GM18909 (cell line): ENCODE data around the gene MPPE1.
"Not testable (repeated sequence)": the region's sequence is repeated elsewhere in the genome, so short reads cannot be mapped to it uniquely, and the experiment has no call there.

Experiments
- ATAC-seq: cut with Tn5 transposase; IDR thresholded peaks from one replicate; pipeline ENCODE4 v1.9.1; 2021; ENCODE audit warnings: mild to moderate bottlenecking; ENCODE audit not compliant: unreplicated experiment, poor library complexity

The MPPE1 gene, protein sequence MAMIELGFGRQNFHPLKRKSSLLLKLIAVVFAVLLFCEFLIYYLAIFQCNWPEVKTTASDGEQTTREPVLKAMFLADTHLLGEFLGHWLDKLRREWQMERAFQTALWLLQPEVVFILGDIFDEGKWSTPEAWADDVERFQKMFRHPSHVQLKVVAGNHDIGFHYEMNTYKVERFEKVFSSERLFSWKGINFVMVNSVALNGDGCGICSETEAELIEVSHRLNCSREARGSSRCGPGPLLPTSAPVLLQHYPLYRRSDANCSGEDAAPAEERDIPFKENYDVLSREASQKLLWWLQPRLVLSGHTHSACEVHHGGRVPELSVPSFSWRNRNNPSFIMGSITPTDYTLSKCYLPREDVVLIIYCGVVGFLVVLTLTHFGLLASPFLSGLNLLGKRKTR

DNA sequence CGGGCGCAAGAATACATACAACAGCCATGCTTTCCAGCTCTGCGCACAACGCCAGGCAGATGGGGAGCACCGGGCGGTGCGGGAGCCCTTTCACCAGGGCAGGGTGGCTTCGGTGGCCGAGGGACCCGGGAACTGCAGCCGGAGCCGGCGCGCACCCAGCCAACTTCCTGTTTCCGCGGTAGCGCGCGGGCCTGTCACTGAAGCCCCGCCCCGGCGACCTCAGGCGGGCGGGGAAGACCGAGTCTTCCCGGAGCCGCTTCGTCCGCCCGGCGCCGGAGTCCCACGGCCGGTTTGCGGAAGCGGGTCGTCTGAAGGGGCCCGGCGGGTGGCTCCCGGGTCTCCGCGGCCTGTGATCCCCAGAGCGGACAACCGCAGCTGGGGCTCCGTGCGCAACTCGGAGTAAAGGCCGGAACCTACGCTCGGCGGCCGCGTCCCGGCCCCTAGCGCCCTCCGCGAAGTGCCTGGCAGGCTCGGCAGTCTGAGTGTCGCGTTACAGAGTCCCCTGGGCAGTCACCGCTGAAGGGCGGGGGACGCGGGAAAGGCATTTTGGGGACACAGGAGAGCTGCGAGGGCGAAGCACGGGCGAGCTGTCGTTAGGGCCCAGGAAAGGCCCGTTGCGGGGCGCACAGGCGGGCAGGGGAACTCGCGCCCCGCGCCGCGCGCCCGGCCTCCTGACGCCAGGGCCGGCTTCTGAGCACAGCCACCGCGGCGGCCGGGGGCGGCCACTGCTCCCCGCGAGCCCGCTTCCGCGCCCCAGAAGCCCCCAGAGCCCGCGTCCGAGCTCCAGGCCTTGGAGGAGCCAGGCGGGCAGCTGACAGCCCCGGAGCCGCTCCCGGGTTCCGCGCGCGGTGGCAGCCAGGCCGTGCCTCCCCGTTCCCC lies at the start of gene MPPE1:
Gene MPPE1 (minus strand): TSS at position 136 of the 879 bp plus-strand sequence. CDS start 11,053 bp downstream, outside the sequence.
- peak; percentile 90 for ATAC-seq

DNA sequence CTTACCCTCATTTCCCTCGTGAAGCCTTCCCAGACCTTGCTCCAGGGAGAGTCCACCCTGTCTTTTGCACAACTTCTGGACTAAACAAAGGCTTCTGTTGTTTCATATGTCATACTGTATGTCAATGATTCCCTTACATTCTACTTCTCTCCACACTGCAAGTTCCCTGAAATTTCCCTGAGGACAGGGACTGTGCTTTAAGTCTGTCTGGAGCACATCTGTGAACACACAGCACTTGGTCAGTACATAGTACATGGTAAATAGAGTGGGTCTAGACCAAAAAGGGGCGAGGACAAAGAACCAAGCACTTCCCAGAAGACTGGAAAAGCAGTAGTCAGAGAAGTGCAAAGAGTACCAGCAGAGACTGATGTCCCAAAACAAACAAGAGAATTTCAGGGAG lies 49.5 kb upstream of the MPPE1 start:
- no peak for ATAC-seq

GRCh38 chr18:11956371-11957308 lies 48.5 kb upstream of the MPPE1 start:
- no peak for ATAC-seq

DNA sequence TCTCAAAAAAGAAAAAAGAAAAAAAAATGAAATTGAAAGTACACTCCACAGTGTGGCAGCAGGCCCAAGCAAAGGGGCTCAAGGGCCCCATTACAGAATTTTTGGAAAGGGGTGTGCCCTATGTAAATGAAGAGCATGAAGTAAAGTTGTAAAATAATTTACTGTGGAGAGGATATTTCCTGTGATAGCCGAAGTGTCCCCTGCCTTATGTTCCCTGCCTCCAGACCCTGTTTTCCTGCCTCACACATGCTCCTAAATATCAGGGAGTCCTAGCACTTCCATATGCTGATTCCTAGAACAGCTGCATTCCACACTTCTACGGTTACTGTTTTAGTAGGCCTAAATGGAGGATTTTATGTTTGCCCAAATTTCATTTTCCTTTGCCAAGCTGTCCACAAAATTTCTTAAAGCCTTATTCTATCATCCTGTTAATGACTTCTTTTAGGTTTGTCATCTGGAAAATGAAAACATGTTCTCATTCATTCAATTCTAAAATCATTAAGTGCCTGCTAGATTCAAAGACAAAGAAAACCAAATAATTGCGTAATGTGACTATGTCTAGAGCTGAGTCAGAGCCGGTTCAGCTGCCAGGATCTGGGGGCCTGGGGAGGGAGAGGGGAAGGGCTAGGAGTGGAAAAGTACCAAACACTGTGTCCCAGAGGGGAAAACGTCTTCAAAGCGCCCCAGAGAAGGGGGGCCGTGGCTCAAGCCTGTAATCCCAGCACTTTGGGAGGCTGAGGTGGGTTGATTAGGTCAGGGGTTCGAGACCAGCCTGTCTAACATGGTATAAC lies 47.3 kb upstream of the MPPE1 start:
- ATAC-seq: no peak

- no peak for ATAC-seq
These were observed 45.0 kb upstream of the MPPE1 start for GRCh38 chr18:11953113-11953512.

DNA sequence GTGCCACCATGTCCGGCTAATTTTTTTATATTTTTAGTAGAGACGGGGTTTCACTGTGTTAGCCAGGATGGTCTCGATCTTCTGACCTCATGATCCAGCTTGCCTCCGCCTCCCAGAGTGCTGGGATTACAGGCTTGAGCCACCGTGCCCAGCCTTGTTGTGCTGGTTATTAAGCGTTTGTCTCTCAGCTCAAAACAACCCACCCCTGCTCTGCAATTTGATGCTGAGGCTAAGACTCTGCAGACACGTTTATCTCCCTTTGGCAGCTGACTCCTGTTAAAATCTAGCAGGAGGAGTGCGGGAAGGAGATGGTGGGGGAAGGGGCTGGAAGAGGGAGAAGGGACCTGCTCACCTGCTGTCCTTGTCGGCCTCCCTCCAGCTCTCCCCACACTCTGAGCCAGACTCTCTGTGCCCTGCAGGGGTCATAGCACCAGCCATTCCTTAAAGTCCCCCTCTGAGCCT lies 43.3 kb upstream of the MPPE1 start:
- no peak for ATAC-seq

- no peak for ATAC-seq
These were observed 42.7 kb upstream of the MPPE1 start for GRCh38 chr18:11950824-11951223.

- ATAC-seq: no peak
These were observed 40.9 kb upstream of the MPPE1 start for GRCh38 chr18:11948852-11949523.

DNA sequence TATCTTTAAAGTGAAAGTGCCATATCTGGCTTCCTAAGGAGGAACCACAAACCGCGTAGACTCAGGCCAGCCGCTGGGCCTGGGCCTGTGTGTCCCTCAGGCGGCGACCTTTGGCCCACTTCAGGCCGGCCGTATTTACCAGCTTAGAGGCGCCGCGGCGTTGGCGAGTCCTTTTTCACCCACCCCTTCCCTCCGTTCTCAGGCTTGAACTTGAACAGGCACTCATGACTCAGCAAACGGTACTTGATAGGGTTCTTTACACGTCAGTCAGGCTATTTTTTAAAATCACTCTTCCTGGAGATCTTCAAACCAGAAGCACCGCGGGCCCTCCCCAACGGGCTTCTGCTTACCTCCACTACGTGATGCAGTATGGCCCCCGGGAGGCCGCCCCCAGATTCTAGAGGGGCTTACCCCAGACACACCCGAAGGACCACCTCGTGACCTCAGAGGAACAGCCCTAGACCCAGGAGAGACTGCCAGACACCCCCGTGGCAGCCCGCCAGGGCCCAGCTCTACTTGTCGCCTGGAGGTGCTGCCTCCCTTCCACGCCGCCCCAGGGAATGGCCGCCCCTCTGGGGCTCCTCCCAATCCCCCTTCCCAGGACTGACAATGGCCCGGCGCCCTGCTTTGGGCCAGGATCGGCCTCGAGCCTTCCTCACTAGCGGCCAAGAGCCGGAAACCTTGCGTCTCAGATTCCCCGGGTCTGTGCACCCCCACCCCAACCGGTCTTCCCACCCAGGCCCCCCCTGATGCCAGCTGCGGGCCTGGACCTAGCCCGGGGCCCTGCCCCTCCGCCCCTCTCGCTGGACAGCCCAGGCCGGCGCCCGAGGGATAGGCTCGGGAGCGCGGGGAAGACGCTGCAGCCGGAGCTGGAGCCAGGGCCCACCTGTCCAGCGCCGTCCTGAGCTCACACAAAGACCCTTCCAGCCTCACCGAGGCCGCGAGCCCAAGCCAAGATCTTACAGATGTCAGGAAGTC lies 39.4 kb upstream of the MPPE1 start:
- ATAC-seq: peak; percentile 93

GRCh38 chr18:11946756-11947155 lies 38.6 kb upstream of the MPPE1 start:
- no peak for ATAC-seq

- ATAC-seq: not testable (repeated sequence)
These were observed 37.9 kb upstream of the MPPE1 start for GRCh38 chr18:11945834-11946659.

DNA sequence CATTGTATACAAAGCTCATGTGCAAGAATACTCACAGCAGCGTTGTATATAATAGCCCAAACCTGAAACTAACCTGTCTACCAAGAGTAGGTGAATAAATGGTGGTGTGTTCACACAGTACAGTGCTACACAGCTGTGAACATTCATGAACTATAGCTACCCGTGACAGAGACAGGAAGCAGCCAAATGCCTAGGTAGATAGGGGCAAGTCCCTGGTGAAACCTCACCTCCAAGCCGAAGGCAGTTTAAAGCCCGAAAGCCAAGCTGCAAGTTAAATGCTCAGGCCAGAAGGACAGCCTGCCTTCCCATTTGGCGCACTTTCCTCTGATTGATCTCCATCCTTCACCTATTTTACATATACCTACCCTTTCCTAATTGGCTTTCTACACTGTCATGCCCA lies 36.7 kb upstream of the MPPE1 start:
- ATAC-seq: no peak

DNA sequence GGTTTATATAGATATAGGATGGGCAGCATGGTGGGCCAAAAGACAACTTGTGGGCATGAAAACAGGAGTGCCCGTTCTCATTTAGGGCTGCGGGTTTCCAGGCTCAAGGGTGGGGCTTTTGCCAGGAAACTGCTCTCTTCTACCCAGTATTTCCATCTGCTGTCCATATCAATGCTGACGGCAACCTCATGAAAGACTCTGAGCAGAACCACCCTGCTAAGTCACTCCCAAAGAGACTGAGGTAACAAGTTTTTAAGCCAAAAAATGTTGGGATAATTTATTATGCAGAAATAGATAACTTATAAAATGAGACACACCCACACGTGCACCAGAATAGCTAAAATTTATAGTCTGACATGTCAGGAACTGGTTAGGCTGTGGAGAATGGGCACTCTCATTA lies 36.1 kb upstream of the MPPE1 start:
- no peak for ATAC-seq

GRCh38 chr18:11943551-11943950 lies 35.4 kb upstream of the MPPE1 start:
- no peak for ATAC-seq

- ATAC-seq: no peak
These were observed 32.8 kb upstream of the MPPE1 start for GRCh38 chr18:11940956-11941355.

DNA sequence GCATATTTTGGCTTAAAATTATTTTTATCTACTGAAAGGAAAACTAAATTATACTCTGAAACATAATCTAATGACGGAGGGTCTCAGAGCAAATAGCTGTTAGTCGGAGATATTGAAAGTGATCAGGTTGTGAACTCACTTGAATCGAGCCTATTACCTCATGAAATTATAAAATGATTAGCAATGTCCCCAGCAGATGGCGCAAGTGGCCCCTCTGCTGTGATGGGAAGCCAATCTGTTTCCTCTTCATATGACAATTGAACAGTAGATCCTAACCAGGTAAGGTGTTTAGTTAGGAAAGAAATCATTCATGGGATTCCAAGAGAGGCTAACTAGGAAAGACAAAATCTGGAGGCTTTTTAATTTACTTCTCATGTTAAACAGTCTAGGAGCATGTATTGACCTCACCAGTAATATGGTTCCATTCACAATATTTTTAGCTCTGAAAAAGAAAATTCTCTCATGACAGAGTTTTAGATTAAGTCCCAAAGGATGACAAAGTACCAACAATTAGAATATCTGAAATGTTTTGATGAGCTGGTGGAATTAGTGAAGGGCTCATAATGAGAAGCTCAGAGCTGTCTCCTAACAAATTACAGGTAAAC lies 29.9 kb upstream of the MPPE1 start:
- no peak for ATAC-seq
